Epithelial cell of prostate (primary cell): ENCODE data around the gene PLD3.
A peak's percentile ranks its signal among the peaks of the same experiment; 100 is the strongest.

ENCODE experiments used
- DNase-seq: peaks from one replicate; pipeline ENCODE4 v3.0.0-alpha.2; 2011; ENCODE audit warnings: low read depth, low spot score
- H3K27ac ChIP-seq: fragments of 450-650 bp; 2 replicates; pipeline ENCODE4 v1.5.1; 2017; ENCODE audit warnings: mild to moderate bottlenecking

The PLD3 gene

DNA sequence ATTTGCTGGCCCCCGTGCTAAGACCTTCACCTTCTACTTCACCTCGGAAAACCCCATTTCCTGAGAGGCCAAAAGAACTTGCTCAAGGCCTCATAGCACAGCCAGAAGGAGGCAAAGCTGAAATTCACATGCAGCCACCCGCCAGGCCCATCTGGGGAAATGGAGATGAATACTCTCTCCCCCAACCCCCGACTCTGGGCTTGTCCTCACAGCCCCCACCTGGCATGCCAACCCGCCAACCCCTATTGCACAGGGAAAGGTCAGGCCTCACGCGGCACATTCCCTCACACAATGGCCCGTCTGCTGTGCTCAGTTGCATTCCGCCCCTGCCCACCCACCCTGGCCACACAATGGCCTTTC, 61.5 kb downstream of the PLD3 start:
- DNase-seq: no peak
- no peak overlapping the region for H3K27ac ChIP-seq

DNA sequence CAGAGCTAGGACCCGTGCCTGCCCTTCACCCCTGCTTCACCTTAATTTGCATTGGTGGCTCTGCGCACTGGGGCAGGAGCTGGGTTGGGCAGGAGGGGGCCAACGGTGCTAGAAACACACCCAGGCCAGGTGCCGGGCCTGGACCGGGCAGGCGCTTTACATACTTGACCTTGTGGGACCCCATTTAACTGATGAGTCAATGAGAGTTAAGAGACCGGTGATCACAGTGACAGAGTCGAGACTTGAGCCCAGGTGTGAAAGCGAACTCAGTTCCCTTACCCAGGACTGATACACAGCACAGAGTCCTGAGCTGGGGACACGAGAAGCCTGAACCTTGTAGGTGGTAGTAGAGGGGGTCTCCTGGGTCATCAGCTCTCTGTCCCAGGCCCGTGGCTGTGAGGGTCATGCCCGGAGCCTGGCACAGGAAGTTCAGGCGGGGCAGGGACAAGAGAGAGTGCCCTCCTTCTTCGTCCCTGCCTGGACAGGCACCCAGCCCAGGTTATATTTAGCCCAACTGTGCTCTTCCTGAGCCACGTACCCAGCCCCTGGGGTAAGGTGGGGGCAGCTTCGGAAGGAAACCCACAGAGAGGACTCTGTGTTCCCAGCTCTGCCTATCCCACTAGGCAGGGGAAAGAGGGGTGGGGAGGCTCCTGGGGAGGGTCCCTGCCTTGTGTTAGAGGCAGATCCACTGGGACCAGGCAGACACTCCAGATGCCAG, 62.8 kb downstream of the PLD3 start:
- H3K27ac ChIP-seq: no peak overlapping the region
- no peak for DNase-seq

DNA sequence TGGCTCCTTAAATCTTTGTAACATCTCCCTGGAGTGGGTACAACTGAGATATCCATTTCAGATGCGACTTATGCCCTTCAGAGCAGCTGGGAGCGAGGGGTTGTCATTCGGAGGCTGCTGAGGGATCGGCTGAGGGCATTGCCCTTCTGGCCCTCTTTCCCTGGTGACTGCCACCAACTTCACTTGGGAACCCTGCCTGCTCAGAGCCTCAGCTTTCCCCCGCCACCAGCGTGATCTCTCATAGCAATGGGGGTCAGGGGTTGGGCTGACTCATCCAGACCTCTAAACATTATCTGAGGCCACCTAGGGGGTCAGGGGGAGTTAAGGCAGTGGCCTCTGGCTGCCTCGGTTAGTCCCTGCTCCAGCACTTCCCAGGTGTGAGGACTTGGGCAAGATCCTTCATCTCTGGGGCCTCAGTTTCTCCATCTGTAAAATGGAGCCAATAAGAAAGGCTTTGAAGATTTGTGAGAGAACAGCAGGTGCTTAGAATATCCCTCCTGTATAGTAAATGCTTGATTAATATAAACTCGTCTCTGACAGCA, 63.5 kb downstream of the PLD3 start:
- no peak overlapping the region for H3K27ac ChIP-seq
- DNase-seq: no peak

DNA sequence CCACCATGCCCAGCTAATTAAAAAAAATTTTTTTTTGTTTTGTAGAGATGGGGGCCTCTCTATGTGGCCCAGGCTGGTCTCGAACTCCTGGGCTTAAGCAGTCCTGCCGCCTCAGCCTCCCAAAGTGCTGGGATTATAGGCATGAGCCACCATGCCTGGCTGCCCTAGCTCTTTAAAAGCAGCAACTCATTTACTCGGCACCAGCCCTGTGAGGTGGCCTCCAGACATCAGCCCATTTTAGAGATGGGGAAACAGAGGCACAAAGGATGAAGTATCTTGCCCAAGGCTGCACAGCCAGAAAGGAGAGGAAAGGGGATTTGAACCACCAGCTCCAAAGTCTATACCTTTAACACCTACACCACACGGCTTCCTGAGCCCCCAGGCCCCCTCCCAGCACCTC, 64.4 kb downstream of the PLD3 start:
- DNase-seq: no peak
- no peak overlapping the region for H3K27ac ChIP-seq

DNA sequence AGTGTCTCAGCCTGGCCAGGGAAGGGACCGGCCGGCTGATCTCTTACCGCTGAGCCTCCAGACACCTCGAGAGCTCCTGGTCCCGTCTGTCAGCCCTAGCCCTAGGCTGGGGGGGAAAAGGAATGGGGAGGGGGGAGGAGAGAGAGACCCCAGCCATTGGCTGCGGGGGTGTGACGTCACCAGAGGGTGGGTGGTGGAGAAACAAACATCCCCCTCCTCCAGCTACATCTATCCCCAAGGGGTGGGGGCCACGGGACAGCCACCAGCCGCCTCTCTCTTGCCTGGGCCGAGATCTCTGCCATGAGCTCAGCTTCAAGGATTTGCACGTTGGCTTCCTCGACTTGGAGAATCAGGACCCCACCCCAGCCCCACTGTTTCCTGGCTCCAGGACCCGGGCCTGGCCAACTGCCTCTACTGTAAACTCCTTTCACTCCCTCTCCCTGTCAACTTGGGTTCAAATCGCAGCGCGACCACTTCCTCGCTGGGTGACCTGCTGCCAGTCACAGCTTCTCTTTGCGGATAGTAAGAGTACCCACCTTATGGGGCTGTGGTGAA, 64.9 kb downstream of the PLD3 start, which contains the start of gene PRX:
Gene PRX (minus strand): TSS at position 88 of the 555 bp plus-strand sequence. CDS start 5,446 bp downstream, outside the sequence.
- DNase-seq: no peak

DNA sequence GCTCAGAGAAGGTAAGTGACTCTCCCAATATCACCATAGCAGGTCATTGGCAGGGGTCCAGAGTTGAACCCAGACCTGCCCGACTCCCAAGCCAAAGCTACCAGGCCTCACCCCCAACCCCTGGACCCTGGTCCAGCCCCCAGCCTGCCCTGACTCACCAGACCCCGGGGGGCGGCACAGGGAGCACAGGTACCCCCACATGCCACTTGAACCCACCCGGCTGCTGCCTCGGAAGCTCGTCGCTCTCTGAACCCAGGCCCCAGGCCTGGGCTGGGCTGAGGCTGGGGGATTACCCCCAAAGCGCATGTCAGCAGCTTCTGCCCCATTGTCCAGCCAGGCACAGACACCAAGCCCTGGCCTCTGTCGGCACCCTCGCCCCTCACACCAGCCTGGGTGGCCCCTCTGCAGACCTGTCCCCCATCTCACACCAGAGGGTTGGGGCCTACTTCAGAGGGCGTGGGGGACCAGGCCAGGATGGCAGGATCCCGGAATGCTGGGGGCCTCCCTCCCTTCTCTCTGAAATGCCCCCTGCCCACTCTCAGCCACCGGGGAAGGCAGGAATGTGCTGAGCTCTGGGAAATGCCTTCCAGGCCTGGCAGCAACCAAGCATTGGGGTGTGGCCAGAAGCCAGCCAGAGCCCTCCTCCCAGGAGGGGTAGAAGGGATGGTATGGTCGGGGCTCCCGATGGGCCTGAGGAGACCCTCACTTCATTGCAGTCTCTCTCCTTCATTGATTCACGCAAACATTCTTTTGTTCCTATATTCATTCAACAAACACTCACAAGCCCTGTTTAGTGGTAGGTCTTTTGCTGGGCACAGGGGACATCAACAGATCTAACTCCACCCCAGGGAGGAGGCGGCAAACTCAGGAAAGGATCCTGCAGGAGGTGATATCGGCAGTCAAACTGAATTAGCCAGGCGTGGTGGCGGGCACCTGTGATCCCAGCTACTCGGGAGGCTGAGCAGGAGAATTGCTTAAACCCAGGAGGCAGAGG, 66.3 kb downstream of the PLD3 start:
- H3K27ac ChIP-seq: no peak overlapping the region
- DNase-seq: no peak

More for the DNA sequence above, 64.9 kb downstream of the PLD3 start, which contains the start of gene PRX:
- H3K27ac ChIP-seq: no peak within 1 kb of the TSS

DNA sequence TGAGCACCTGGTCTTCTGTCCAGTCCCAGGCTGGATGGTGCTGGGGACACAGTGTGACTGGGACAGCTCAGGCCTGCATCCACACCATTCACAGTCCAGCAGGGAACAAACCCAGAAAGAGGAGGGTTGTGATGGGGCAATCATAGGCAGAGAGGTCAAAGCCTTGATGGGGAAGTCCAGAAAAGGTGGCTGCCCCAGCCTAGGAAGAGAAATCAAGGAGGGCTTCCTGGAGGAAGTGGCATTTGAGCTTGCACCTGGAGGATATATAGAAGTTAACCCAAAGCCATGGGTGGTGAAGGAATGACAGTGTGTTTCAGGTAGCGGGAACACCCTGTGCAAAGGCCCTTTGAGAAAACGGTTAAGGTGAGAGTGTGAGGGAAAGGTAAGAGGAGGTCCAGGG, 67.3 kb downstream of the PLD3 start:
- no peak for DNase-seq
- H3K27ac ChIP-seq: no peak overlapping the region

DNA sequence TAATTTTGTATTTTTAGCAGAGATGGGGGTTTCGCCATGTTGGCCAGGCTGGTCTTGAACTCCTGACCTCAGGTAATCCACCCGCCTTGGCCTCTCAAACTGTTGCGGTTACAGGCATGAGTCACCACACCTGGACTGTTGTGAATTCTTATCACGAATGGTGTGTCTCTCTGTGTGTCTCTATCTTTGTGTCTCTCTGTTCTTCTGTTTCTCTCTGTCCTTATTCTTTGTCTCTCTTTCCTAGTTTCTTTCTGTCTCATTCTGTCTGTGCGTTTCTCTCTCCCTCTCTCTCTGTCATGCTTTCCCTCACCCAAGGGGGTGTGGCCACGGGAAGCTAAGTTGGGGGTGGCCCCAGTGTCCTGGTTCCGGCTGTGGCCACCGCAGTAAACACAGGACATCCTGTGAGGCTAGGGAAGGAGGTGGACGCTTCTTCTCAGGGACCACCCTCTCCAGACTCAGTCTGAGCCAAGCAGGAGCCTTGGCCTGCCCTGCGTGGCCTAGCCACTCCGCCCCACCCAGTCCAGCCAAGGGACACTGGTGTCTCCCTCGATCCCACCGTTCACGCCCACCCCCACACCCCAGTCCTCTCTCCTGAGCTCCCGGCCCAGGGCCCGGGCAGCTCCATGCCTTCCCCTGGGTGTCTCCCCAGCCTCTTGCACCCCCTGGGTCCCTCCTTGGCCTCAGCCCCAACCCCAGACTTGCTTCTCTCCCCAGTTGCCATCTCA, 68.6 kb downstream of the PLD3 start:
- no peak overlapping the region for H3K27ac ChIP-seq
- DNase-seq: no peak

DNA sequence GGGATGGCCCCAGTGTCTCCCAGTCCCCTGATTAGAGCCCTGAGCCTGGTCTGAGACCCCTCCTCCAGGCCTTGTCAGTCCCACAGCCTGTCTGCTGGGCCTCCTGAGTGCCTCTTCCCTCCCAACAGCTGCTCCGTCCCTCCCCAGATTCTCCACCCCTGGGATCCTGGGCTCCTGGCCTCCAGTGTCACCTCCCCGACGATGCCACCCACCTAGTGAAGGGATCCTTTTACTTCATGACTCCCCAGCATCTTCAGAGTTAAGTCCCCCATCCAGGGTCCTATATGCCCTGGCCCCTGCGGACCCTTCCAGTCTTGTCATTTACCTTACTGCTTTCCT, 69.1 kb downstream of the PLD3 start:
- no peak for DNase-seq
- no peak overlapping the region for H3K27ac ChIP-seq

DNA sequence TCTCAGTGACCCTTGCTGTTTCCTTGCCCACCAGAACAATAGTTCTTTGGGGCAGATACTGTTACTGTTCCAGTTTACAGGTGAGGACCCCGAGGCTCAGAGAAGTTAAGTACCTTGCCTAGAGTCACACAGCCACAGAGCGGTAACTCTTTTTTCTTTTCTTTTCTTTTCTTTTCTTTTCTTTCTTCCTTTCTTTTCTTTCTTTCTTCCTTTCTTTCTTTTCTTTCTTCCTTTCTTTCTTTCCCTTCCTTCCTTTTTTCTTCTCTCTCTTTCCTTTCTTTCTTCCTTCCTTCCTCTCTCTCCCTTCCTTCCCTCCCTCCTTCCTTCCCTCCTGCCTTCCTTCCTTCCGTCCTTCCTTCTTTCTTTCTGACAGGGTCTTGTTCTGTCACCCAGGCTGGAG, 69.5 kb downstream of the PLD3 start:
- DNase-seq: no peak
- no peak overlapping the region for H3K27ac ChIP-seq

DNA sequence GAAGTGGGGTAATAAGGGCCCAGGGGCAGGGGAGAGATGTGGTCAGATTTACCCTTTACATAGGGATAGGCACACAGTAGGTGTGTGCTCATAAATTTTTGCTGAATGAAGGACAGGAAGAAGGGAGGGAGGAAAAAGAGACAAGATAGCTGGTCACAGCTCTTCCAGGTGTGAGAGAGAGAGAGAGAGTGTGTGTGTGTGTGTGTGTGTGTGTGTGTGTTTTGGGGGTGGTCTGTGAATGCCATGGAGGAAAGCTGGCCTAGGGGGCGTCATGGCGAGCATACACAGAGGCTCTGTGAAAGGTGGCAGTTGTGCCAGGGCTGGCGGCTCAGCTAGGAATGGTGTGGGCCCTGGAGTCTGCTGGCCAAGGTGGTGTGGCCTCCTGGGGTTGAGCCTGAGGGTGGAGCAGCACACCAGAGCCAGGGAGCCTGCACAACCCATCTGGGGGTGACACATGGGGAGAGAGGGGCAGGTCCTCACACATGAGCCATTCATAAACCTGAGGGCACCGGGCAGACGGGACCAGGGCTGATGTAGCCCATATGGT, 70.6 kb downstream of the PLD3 start:
- no peak overlapping the region for H3K27ac ChIP-seq
- DNase-seq: no peak

DNA sequence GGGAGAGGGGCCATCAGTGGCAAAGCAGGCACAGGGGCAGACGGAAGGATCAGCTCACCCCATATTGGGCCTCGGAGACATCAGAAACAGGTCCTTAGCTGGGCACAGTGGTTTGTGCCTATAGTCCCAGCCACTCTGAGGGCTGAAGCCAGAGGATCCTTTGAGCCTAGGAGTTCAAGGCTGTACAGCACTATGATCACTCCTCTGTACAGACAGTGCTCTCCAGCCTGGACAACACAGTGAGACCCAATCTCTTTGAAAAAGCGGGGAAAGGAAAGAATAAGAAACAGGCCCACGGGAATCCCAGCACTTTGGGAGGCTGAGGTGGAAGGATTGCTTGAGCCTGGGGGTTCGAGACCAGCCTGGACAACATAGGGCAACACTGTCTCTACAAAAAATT, 71.3 kb downstream of the PLD3 start:
- DNase-seq: no peak
- no peak overlapping the region for H3K27ac ChIP-seq

DNA sequence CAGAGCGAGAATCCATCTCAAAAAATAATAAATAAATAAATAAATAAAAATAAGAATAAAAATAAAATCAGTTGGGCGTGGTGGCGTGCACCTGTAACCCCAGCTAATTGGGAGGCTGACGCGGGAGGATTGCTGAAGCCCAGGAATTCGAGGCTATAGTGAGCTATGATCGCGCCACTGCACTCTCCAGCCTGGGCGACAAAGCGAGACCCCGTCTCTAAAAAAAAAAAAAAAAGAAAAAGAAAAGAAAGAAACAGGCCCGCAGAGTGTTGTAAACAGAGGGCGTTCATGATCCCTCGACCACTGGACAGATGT, 71.9 kb downstream of the PLD3 start:
- no peak for DNase-seq
- H3K27ac ChIP-seq: peak overlapping the region; percentile 96

DNA sequence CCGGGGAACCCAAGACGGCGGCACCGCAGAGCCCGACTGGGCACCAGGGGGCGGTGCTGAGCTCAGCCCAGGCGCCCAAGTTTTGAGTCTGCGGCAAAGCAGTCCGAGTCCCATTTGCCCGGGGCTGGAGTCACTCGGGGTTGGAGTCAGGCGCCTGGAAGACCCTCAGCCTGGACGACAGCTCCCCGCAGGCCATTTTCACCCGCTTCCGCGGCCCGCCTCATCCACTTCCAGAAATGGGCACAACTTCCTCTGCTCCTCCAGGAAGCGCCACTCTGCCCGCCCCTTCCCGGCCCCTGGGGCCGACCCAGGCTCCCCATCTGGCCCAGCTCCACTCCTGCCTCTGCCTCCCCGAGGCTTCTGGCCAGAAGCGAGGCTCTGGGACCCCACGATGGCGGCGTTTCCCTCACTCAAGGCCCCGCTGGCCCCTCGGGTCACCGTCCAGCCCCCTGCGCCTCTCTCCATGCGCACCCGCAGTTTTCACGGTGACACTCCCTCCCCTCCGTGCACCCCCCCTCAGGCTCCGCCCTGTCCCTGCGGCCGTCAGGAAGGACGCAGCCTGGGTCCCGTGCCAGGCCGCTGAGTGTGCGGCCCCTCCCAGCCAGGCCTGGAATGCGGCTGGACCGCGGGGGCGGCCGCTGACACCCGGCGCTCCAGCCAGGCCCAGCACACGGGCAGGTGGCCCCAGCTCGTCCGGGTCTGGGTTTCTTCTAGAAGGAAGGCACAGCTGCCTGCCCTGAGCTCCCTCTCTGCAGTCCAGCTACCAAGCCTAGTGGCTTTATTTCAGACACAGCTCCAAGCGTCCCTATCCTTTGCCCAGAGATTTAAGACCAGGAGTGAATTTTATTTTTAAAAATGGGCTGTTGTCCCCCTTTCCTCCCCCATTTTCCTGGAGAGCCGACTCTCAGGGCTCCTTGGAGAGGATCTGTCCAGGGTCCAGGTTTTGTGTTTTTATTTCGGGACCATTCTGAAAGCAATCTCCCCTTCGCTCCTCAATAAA, 72.6 kb downstream of the PLD3 start:
- peak overlapping the region; percentile 96 for H3K27ac ChIP-seq
- DNase-seq: no peak

DNA sequence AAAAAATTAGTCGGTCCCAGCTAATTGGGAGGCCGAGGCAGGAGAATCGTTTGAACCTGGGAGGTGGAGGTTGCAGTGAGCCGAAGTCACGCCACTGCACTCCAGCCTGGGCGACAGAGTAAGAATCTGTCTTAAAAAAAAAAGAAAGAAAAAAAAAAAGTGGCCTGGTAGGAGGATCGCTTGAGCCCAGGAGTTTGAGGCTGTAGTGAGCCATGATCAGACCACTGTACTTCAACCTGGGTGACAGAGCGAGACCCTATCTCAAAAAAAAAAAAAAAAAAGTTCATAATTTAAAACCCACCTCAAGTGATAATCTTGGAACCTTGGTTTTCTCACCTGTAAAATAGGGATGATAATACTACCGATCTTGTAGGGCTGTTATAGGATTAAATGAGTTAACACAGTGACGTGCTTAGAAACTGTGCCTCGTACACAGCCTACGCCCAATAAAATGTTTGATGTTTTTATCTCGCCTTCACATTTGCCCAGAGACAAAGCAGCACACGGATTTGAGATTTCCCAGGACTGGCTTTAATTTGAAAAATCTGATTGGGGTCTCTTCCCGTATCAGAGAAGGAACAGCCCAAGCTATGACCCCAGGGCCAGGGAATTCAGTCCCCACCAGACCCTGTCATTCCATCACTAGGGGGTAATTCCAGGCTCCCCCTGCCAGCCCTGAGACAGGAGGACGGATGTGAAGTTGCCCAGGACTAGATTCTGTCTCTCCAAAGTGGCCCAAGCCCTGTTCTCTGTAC, 73.7 kb downstream of the PLD3 start:
- no peak for DNase-seq
- peak overlapping the region; percentile 96 for H3K27ac ChIP-seq

DNA sequence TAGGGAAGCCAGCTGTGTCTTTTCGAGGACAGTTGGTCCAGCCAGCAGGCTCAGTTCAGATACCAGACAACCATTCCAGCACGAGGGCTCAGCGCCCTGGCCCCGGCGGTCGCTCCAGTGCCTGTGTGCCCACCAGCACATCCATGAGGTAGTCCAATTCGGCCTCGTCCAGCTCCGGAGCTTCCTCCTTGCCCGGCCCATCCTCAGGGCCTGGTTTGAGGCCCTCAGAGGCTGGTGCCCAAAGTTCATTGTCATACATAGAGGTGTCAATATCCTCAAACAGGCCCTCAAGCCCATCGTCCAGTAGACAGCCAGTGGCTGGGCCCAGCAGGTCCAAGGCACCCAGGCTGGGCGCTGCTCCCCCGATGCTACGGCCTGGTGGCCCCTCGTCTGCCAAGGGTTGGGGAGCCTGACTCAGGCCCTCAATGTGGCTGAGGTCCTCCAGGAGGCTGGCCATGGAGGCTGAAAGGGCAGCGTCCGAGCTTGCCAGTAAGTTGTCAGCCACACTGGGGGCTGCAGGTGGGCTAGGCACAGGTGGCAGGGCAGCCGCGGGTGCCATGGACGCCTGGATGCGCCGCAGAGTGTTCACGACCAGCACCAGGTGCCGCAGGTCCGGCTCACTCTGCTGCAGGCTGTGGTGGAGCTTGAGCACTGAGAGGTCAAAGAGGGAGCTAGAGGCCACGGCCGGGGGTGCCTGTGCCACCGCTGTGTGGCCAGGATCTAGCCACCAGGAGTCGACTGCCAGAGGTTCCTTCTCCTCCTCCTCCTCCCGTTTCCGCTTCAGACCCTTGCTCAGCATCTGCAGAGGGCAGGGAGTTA, 74.5 kb downstream of the PLD3 start:
- DNase-seq: no peak
- peak overlapping the region; percentile 96 for H3K27ac ChIP-seq

DNA sequence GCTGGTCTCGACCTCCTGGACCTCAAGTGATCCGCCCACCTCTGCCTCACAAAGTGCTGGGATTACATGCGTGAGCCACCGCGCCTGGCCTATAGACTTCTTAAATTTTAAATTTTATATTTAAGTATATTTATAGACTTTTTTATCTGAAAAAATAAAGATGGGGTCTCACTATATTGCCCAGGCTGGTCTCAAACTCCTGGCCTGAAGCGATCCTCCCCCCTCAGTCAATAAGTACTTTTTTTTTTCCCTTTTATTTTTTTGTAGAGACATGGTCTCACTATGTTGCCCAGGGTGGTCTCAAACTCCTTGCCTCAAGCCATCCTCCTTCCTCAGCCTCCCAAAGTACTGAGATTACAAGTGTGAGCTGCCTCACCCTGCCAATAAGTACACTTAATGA, 75.4 kb downstream of the PLD3 start:
- peak overlapping the region; percentile 99 for H3K27ac ChIP-seq

More for the DNA sequence above, 75.4 kb downstream of the PLD3 start:
- no peak for DNase-seq
